ENCODE results near the gene ZFAND3. TPM values are rescaled to one million over a fixed set of nuclear protein-coding genes. Genes with fewer than 3 reads are reported as not detected.
A peak's percentile ranks its signal among the peaks of the same experiment; 100 is the strongest.
"Not testable (repeated sequence)": the region's sequence is repeated elsewhere in the genome, so short reads cannot be mapped to it uniquely, and the experiment has no call there.

The ZFAND3 gene
- total RNA-seq, 1 experiment from 2014 or later = 75.0 TPM

DNA sequence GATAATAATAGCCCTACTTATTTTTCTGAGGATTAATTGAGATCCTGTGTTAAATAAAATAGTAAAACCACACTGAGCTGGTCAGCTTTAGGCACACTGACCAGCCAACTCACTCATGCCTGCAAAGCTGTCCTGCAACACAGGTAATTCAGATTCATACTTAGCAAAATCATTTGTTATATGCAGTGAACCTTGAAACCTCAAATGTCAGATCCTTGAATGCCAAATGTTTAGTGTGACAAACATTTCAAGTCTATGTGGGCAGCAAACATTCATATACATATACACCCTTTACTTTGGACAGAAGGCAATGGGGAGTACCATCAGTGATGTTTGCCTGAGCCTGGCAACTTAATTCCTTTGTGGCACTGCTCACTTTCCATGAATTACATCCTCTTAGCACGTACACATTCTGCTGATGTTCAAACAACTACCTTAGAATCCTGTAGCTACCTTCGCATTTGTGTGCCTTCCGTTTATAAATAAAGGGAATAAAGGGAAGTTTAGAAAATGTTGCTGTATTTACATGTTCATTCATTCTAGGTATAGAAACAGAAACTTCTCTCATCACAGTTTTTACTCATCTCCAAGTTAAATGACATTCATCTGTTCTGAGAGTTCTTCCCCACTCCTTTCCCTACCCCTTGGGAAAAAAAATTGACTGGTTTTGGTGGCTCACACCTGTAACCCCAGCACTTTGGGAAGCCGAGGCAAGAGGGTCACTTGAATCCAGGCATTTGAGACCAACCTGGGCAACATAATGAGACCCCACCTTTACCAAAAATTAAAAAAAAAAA lies 140.8 kb downstream of the ZFAND3 start:
- CTCF ChIA-PET = no interaction called here

DNA sequence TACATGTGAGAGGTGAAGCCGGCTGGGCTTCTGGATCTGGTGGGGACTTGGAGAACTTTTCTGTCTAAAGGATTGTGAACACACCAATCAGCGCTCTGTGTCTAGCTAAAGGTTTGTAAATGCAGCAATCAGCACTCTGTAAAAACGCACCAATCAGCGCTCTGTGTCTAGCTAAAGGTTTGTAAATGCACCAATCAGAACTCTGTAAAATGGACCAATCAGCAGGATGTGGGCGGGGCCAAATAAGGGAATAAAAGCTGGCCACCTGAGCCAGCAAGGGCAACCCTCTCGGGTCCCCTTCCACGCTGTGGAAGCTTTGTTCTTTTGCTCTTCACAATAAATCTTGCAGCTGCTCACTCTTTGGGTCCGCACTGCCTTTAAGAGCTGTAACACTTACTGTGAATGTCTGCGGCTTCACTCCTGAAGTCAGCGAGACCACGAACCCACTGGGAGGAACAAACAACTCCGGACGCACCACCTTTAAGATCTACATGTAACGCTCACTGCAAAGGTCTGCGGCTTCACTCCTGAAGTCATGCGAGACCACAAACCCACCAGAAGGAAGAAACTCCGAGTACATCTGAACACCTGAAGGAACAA lies 143.1 kb downstream of the ZFAND3 start:
- CTCF ChIA-PET; H3K4me3 Mint-ChIP-seq (ENCODE audit: low read depth, unreplicated experiment); H3K27me3 Mint-ChIP-seq (ENCODE audit: unreplicated experiment); H3K4me1 Mint-ChIP-seq (ENCODE audit: low read depth, unreplicated experiment); DNase-seq; intact Hi-C loops (cut with micrococcal nuclease; ENCODE audit: unreplicated experiment); H3K27ac Mint-ChIP-seq (ENCODE audit: unreplicated experiment); BruUV-seq (replicated peaks); H3K9me3 Mint-ChIP-seq (ENCODE audit: low read depth, unreplicated experiment): not testable (repeated sequence)
- peaks cover 10% of the 10 kb centered on the region for H3K36me3 Mint-ChIP-seq (ENCODE audit: insufficient read depth, unreplicated experiment)

More for the DNA sequence above, 140.8 kb downstream of the ZFAND3 start:
- H3K27ac Mint-ChIP-seq (ENCODE audit: unreplicated experiment) = no peak overlapping the region
- intact Hi-C loops (cut with micrococcal nuclease; ENCODE audit: unreplicated experiment) = no loop called here
- TF ChIP-seq, protein P1, sequence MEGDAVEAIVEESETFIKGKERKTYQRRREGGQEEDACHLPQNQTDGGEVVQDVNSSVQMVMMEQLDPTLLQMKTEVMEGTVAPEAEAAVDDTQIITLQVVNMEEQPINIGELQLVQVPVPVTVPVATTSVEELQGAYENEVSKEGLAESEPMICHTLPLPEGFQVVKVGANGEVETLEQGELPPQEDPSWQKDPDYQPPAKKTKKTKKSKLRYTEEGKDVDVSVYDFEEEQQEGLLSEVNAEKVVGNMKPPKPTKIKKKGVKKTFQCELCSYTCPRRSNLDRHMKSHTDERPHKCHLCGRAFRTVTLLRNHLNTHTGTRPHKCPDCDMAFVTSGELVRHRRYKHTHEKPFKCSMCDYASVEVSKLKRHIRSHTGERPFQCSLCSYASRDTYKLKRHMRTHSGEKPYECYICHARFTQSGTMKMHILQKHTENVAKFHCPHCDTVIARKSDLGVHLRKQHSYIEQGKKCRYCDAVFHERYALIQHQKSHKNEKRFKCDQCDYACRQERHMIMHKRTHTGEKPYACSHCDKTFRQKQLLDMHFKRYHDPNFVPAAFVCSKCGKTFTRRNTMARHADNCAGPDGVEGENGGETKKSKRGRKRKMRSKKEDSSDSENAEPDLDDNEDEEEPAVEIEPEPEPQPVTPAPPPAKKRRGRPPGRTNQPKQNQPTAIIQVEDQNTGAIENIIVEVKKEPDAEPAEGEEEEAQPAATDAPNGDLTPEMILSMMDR (IDR thresholded peaks at IDR 0.05; ENCODE audit: unreplicated experiment) = no peak
- no peak for DNase-seq
- H3K27me3 Mint-ChIP-seq (ENCODE audit: unreplicated experiment) = no peaks in the 10 kb centered on the region
- peaks cover 5% of the 10 kb centered on the region for H3K9me3 Mint-ChIP-seq (ENCODE audit: low read depth, unreplicated experiment)
- no peaks in the 10 kb centered on the region for H3K4me1 Mint-ChIP-seq (ENCODE audit: low read depth, unreplicated experiment)
- H3K4me3 Mint-ChIP-seq (ENCODE audit: low read depth, unreplicated experiment) = no peak overlapping the region
- peaks cover 10% of the 10 kb centered on the region for H3K36me3 Mint-ChIP-seq (ENCODE audit: insufficient read depth, unreplicated experiment)
- no TSS peak for BruUV-seq (replicated peaks)

DNA sequence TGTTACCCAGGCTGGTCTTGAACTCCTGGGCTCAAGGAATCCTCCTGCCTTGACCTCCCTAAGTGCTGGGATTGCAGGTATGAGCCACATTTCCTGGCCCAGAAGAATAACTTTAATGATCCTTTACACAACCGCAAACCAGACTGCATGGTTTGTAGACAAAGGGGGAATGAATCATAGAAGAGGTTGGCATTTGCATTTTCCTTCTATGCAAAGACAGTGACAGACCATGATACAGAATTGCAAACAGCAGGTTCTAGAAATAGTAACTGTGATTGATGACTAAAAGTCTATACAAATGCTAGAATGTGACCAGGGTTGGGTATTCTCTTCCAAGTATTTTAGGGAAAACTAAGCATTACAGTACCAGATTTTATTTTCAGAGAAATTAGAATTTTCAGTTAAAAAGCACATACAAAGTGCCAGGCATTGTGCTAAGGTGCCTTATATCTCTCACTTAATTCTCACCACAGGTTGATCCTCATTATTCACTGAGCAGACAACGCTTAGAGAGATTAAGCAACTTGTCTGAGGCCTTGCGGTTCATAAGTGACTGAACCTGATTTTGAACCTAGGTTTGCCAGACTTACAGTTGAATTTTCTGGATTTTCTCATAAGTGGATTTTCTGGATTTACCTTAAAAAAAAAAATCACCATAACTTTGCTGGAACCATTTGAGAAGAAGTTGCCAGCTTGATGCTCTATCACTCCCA lies 146.6 kb downstream of the ZFAND3 start:
- Mint-ChIP-seq H3K9me3 (ENCODE audit: low read depth, unreplicated experiment) (peaks cover 10% of the 10 kb centered on the region), H3K4me1 (ENCODE audit: low read depth, unreplicated experiment) (no peaks in the 10 kb centered on the region), H3K4me3 (ENCODE audit: low read depth, unreplicated experiment) (no peak overlapping the region), H3K27me3 (ENCODE audit: unreplicated experiment) (no peaks in the 10 kb centered on the region), H3K36me3 (ENCODE audit: insufficient read depth, unreplicated experiment) (peaks cover 16% of the 10 kb centered on the region), H3K27ac (ENCODE audit: unreplicated experiment) (peak overlapping the region; percentile 46)
- no TSS peak for BruUV-seq (replicated peaks)
- no peak for DNase-seq
- CTCF ChIA-PET = no interaction called here
- TF ChIP-seq, protein P1 (IDR thresholded peaks at IDR 0.05; ENCODE audit: unreplicated experiment) = no peak
- intact Hi-C loops (cut with micrococcal nuclease; ENCODE audit: unreplicated experiment) = no loop called here

DNA sequence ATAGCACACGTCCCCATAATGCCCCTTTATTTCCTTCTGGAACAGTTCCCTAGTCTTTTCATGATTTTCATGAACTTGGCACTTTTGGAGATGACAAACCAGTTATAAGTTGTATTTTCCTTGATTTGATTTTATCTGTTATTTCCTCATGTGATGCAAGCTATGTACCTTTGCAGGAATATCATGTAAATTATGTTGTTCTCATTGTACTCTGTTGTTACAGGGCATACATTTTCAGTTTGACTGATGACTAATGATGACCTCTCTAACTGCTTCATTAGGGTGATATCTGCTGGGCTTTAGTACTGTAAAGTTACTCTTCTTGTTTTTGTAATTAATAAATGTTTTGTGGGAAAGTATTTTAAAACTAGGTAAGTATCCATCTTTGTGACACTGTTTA lies 147.3 kb downstream of the ZFAND3 start:
- CTCF ChIA-PET = no interaction called here
- Mint-ChIP-seq H3K27me3 (ENCODE audit: unreplicated experiment) (no peaks in the 10 kb centered on the region), H3K27ac (ENCODE audit: unreplicated experiment) (peak overlapping the region; percentile 46), H3K4me3 (ENCODE audit: low read depth, unreplicated experiment) (no peak overlapping the region), H3K4me1 (ENCODE audit: low read depth, unreplicated experiment) (no peaks in the 10 kb centered on the region), H3K36me3 (ENCODE audit: insufficient read depth, unreplicated experiment) (peaks cover 11% of the 10 kb centered on the region), H3K9me3 (ENCODE audit: low read depth, unreplicated experiment) (peaks cover 8% of the 10 kb centered on the region)
- TF ChIP-seq, protein P1 (IDR thresholded peaks at IDR 0.05; ENCODE audit: unreplicated experiment) = no peak
- intact Hi-C loops (cut with micrococcal nuclease; ENCODE audit: unreplicated experiment) = no loop called here
- no TSS peak for BruUV-seq (replicated peaks)
- no peak for DNase-seq

Data from Calu3 (cell line).